Measurements from ENCODE around the gene LIPC.

LIPC gene

DNA sequence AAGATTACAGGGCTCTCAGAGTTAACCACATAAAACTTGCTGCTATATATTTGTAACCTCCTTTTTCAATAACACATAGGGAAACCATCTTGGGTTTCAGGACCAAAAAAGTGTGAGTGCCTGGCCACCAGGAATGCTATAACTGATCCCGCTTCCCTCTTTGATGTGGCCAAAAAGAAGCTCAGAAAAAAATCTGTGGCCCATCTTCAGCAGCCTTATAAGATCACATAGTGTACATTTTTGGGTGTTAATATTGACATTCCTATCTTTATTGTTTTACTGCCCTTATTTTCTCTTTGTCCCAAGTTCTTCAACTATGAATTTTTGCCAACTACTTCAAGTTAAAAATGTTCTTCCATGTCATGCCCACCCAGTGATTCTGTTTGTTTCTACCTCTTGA, 102.8 kb downstream of the LIPC start:
- no peak for DNase-seq (ENCODE audit: low read depth in 2 of 2, low spot score in 1 of 2)

DNA sequence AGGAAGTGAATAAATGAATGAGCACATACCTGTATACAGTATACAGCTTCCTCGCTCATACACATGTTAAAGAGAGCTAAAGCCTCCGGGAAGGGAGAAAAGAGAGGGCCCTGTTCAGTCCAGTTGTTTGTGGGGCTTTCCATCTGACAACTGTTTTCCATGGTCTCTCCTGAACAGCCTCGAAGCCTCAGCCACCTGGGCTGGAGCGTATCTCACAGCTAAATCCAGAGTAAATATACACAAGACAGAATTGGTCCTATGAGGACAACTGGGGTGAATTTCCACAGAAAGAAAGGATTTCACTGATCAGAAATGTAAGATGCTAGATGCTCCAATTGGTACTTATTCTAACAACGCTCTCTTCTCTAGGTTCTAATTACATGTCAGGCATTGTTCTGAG, 103.5 kb downstream of the LIPC start:
- DNase-seq (ENCODE audit: low read depth in 2 of 2, low spot score in 1 of 2) = no peak

DNA sequence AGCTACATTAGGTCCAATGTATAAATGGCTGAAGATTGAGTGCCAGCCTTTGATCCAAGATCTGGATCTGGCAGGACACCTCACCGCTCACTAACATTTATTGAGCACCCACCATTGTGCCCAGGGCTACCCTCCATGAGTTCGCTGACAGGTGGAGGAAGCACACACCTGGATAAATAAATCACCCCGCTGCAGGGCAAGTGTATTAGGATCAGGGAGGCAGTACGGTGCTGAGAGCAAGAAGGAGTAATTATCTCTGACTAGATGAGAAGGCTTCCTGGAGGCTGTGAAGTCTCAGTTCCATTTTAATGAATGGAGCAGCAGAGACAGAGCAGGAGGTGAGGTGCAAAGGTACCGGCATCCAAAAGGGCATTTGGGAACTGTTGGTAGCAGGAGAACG, 104.1 kb downstream of the LIPC start:
- no peak for DNase-seq (ENCODE audit: low read depth in 2 of 2, low spot score in 1 of 2)

DNA sequence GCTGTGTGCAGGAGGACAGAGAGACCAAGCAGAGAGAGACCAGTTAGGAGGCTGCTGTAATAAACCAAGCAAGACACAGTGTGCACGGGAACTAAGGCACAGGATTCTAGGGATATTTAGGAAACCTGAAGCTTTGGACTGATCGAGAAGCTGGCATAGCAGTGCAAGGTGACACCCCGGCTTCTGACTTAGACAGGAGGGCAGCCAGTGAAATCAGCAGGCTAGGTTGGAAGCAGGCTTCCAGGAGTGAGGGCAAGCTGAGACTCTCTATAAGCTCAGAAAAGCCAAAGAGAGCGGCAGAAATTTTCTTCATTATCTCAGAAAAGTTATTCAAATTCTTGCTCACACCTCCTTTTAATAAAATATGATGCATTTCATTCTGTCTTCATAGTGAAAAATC, 104.6 kb downstream of the LIPC start:
- no peak for DNase-seq (ENCODE audit: low read depth in 2 of 2, low spot score in 1 of 2)

DNA sequence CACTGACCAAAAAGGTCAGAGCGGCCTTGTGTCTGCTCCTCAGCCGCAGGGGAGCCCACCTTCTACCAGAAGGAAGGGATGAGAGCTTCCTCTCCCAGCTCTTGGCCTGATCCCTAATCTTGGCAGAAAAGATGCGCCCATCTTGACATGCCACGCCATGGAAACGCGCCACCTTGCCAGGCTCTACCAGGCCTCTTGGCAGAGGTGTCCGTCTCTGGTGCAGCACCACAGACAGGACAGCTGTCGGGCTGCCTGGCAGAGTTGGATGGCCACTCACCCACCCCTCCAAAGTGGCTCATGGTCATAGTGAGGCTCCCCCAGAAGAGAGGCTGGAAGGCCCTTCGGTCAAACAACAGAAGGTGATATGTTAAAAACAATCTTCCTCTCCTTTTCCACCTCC, 105.2 kb downstream of the LIPC start:
- DNase-seq (ENCODE audit: low read depth in 2 of 2, low spot score in 1 of 2) = no peak

DNA sequence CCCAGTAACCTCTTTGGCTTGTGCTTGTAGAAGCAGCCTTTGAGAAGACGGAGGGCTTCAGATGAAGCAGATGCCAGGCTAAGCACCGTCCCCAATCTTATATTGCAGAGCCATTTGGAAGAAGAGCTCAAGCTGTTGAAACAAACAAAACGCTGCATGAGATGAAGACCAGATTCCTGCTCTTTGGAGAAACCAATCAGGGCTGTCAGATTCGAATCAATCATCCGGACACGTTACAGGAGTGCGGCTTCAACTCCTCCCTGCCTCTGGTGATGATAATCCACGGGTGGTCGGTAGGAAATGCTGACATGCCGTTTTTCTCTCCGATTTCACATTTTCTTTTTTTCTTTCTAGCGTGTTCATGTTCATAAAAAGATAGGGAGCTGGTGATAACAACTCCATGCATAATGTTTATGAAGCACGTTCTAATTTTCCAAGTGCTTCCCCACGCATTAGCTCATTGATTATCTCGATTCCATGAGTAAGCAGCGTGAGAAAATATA, 106.5 kb downstream of the LIPC start:
- DNase-seq (ENCODE audit: low read depth in 2 of 2, low spot score in 1 of 2) = no peak

DNA sequence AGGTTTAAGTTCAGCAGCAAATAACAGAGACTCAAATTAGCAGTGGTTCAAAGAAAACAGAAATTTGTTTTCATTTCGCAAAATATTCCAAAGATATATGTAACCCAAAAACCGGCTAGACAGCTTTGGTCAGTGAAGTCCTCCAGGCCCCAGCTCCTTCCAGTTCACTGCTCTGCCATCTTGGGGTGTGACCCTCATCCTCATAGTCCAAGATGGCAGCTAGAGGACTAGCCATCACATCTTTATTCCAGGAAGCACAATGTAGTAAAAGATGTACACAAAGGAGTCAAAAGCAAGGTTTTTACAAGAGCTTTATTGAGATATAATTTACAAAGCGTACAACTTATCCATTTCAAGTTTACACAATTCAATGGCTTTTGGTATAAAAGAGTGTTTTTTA, 107.1 kb downstream of the LIPC start:
- DNase-seq (ENCODE audit: low read depth in 2 of 2, low spot score in 1 of 2) = no peak

DNA sequence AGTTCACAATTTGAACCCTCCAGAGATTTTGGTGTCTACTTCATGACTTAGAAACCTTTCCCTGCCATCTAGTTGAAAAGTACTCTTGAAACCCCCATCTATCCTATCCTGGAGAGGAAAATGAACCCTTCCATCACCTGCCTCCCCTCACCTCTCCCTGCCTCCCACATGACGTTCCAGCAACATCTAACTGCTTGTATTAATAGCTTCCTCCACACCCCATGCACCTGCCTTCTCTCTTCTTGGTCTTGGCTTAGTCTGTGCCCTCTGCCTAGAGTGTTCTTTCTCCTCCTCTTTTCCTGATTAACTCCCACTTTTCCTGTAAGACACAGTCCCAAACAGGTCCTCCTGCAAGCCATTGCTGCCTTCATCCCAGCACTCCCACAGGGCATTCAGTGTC, 107.8 kb downstream of the LIPC start:
- DNase-seq (ENCODE audit: low read depth in 2 of 2, low spot score in 1 of 2) = no peak

DNA sequence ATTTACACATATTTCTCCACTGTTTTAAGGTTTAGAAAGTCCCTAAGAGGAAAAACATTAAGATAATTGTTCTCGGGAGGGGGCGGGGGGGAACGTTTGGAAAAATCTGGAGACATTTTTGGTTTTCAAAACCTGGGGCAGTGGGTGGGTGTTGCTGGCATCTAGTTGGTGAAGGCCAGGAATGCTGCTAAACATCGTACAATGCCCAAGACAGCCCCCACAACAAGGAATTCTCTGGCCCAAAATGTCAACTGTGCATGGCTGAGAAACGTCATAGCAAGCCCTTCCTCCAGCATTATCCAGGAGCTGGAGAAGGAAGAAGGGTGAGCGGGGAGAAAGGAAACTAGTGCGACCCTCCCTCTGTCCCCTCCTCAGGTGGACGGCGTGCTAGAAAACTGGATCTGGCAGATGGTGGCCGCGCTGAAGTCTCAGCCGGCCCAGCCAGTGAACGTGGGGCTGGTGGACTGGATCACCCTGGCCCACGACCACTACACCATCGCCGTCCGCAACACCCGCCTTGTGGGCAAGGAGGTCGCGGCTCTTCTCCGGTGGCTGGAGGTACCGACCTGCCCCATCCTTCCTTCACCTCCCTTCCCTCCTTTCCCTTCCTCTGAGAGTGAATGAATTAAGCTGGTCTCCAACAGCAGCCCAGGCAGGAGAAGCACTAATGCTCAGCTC, 109.8 kb downstream of the LIPC start:
- DNase-seq (ENCODE audit: low read depth in 2 of 2, low spot score in 1 of 2) = no peak

DNA sequence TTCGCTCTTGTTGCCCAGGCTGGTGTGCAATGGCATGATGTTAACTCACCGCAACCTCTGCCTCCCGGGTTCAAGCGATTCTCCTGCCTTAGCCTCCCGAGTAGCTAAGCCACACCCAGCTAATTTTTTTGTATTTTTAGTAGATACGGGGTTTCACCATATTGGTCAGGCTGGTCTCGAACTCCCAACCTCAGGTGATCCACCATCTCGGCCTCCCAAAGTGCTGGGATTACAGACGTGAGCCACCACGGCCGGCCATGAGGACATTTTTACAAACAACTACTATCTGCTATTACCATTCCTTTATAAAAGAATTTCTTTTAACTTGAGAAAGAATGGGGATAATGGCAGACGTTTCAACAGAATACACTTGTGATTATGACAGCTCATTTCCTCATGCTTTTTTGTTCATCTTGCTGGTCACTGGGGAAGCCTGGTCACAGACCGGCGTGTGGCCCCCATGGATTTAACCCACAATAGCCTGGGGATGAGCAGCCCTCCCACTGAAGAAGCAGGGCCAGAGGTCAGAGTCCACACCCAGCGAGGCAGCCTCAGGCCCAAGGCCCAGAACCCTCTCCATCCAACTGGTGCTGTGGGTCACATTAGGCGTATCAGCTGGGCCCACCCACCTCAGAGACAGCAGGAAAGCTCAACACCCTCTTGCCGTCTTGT, 112.0 kb downstream of the LIPC start:
- no peak for DNase-seq (ENCODE audit: low read depth in 2 of 2, low spot score in 1 of 2)

DNA sequence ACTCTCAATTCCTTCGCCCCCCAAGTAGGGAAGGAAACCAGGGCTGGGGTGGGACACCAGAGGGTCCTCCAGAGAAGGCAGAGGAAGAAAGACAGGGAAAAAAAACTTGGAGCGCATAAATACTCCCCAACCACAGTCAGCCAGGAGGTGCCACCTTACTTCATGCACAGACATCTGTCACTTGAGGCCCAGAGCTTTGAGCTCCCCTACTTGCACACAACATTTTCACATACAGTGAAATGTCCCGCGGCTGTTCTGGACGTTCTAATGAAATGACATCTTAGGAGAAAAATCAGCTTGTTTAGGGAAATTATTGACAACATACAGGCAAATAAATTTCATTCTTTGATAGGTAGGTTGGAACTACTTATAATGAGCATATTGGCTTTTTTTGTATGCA, 113.0 kb downstream of the LIPC start:
- no peak for DNase-seq (ENCODE audit: low read depth in 2 of 2, low spot score in 1 of 2)

DNA sequence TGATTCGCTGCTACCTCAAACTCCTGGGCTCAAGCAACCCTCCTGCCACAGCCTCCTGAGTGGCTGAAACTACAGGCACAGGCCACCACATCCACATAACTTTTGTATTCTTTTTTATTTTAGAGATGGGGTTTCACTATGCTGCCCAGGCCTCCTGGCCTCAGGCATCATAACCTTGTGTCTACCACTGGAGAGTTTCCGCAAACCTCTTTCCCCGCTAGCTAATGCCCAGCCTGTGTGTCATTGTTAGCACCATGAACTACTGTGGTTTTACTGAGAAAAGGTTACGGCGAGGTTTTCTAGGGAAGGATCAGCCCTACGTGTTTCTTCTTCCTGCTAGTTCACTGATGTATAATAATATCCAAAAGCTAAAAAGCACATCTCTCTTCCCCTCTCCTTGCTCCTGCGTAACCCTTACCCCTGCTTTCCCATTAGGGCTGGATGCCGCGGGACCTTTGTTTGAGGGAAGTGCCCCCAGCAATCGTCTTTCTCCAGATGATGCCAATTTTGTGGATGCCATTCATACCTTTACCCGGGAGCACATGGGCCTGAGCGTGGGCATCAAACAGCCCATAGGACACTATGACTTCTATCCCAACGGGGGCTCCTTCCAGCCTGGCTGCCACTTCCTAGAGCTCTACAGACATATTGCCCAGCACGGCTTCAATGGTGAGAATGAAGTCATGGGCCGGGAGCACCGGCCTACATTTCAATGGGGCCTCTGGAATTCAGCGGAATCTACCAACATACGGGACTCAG, 113.7 kb downstream of the LIPC start:
- no peak for DNase-seq (ENCODE audit: low read depth in 2 of 2, low spot score in 1 of 2)

DNA sequence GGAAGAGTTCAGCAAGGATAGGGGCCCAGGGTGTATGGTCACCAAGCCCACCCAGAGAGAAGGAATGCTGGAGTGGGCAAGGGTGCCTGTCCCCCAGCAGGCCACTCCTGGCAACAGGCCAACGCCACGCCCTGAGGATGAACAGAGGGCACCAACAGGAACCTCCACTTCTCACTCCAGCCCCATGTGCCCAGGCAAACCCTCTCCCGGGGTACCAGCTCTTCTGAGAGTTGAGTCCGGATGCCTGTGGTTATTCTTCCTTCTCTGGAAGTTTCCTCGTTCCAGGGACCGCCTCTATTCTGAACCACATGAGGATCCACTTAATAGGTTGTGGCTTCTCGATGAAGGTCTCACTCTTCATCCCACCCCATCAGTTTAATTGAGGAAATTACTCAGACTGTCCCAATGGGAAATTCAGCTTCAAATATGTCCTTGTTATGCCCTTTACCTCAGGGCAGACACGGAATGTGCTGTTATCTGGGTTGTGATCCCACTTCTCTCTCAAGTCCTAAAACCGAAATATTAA, 114.3 kb downstream of the LIPC start:
- no peak for DNase-seq (ENCODE audit: low read depth in 2 of 2, low spot score in 1 of 2)

DNA sequence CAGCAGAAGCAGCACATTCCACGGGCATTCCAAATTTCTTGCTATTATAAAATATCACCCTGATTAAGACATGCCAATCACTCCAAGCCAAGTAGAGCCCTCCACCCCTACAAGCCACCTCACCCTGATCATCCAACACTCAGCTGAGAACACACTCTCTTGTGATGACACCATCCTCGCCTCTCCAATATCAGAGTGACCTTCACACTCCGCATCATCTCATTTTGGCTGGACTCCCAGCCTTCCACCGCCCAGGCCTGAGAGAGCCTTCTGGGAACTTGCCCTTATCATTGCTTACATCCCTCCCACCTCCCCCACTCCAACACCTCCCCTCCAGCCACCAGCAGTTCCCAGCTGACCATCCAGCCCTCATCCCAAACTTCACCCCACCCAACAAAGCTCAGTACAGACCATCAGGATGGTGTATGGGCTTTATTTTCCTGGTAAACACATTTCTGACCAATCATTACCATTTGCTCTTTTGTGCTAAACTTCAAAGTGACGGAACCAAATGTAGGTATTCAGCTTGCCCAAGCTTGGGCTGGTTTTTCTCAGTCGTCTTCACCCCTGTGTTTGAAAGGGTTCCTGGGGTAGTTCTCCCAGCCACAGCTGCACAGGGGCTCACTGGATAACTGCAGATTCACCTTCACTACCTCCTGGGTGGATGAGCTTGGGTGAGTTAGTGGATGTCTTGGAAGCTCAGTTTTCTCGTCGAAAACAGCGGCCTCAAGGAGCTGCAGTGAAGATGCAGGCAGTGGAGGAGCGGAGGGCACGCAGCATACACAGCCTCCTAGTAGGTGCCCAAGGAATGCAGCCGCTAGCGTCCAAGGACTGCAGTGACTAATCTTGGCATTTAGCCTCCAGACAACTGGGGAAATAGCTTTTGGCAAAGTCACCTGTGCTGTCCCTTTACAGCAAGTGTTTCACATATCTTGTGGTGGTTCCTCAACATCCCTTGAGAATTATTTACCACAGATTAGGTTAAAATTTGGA, 115.1 kb downstream of the LIPC start:
- no peak for DNase-seq (ENCODE audit: low read depth in 2 of 2, low spot score in 1 of 2)

DNA sequence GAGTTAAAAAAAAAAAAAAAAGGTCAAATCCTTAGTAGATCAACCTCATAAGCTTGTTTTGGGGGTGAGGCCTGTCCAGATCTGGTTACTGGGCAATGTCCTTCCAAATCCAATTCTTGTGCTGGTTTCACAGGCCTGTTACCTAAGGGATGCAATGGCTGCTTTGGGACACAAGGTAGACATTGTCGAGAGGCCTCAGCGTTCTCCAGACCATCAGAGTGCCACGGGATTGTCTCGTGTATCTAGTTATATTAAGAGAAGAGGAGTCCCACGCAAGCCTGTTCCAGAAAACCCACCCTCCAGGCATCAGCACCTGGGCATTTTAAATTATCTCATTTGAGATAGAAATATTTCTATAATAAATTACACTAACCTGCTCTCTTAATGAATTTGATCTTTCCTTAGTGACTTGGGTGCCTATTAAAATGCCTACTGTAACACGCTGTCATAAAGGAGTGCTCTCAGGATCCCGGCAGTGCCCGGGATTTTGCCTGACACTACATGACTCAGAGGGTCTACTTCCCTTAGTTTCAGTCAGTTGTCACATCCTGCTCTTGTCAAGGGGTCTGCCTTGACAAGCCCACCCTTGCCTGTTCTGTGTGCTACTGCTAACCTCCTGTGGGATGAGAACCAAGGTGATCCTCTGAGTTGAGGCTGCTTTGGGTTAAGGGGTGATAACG, 116.0 kb downstream of the LIPC start:
- DNase-seq (ENCODE audit: low read depth in 2 of 2, low spot score in 1 of 2) = no peak

DNA sequence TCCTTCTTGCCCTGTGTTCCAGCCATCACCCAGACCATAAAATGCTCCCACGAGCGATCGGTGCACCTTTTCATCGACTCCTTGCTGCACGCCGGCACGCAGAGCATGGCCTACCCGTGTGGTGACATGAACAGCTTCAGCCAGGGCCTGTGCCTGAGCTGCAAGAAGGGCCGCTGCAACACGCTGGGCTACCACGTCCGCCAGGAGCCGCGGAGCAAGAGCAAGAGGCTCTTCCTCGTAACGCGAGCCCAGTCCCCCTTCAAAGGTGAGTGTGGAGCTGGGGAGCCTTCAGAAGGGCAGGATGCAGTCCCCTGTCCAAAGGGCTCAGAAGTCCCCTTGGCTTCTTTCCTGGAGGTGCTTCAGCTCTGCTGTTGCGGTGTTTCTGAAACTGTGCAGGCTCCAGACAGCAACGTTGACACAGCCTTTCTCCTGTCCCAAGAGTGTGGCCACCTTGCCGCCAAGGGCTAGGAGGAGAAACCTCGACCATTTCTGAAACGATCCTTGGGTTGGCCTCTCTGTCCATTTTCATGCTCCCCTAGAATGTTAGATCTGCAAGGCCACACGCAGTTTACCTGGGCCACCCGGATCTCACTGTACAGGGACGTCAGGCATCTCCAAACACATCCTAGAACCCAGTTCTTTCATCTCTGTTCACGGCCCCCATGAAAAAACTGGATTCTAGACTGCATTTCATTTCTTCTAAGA, 116.7 kb downstream of the LIPC start:
- no peak for DNase-seq (ENCODE audit: low read depth in 2 of 2, low spot score in 1 of 2)

DNA sequence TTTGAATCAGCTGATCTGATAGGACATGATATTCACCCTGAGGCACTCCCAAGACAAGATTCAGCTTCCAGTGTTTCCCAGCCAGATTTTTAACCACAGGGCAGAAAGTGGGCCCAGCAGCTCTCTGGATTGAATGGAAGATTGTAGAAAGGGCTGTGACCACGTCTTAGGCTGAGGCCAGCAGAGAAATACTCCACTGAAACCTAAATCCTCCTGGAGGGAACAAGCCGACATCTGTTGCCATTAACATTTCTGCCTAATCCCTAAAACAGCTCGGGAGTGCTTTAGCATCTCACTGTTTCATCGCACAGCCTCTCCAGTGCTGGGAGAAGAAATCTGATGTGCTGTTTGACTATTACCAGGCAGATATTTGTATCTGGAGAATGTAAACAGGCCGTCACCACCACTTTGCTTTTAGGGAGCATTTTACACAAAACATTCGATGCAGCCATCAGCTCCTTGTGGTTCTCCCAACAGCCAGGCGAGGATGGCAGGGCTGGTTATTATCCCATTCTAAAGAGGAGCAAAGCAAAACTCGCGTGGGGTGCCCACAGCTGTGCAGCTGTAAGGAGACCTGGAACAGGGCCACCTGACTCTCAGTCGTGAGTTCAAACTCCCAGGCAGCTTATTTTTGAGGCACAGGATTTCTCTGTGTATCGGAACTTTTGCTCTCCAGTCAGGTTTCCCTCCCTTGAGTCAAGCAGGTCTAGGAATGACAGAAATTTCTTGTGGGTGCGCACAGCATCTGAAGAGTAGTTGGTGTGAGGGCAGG, 117.4 kb downstream of the LIPC start:
- no peak for DNase-seq (ENCODE audit: low read depth in 2 of 2, low spot score in 1 of 2)

DNA sequence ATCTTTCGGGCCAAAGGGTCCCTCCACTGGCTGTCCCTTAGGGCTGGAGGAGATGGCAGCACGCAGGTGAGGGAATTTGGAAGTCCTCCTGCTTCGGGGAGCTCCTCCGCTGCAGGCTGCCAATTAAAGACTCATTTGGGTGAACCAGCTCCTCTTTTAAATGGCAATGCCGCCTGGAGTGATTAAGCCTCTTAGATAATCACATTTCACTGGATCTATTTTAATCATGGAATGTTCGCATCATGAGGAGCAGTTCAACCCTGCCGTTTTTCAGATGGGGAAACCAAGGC, 117.9 kb downstream of the LIPC start:
- DNase-seq (ENCODE audit: low read depth in 2 of 2, low spot score in 1 of 2) = no peak

Measured in stimulated activated CD8-positive, alpha-beta memory T cell treated with anti-CD3 and anti-CD28 coated beads, Interleukin-4, amount 100 ng/mL, for 4 hours (primary cell).